Esophagus muscularis mucosa (tissue), 3 donors: ENCODE data around the gene LRMDA.

Source experiments
- EP300 ChIP-seq: sonication (generic); formaldehyde crosslinking; IDR thresholded peaks from one replicate; pipeline ENCODE4 v1.6.1; 2017; ENCODE audit warnings: antibody characterized with exemption
- TF ChIP-seq, protein P1 (sequence below), 3 experiments: fragments of 200-600 bp in 2 of 3; fragments of 450-650 bp in 1 of 3; sonication (generic) in 2 of 3; IDR thresholded peaks; one replicate each; pipeline ENCODE4 v1.5.1; 2017 to 2019; ENCODE audit warnings: antibody characterized with exemption in 3 of 3, mild to moderate bottlenecking in 2 of 3, moderate library complexity in 1 of 3

DNA sequence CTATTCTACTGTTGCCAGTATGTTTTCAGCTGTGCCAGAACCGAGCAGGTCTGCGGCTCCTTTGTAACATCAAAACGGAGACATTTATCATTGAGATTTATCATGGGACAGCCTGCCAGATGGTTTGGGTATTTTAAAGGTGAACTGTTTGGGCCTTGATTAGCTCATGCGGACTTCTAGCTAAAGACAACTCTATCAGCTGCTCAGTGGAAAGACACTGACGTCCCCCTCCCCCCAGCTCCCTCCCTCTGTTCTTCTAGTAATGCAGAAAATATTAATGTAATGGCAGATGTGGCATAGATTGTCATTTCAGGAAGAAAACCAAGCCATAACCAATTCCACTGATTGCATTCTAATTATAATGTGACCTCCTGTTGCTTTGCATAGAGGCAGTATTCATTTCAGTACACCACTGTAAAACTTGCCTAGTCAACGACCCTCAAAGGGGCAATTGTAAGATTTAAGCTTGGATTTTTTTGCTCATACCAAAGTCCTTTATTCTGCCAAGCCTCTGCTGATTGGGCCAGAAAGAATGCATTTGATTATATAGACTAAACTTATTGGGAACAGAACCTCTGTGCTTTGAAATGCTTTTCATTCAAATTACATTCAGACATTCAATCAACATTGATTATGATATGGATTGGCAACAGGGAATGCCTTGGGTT is 966.8 kb downstream of the LRMDA start:
- TF ChIP-seq, protein P1, sequence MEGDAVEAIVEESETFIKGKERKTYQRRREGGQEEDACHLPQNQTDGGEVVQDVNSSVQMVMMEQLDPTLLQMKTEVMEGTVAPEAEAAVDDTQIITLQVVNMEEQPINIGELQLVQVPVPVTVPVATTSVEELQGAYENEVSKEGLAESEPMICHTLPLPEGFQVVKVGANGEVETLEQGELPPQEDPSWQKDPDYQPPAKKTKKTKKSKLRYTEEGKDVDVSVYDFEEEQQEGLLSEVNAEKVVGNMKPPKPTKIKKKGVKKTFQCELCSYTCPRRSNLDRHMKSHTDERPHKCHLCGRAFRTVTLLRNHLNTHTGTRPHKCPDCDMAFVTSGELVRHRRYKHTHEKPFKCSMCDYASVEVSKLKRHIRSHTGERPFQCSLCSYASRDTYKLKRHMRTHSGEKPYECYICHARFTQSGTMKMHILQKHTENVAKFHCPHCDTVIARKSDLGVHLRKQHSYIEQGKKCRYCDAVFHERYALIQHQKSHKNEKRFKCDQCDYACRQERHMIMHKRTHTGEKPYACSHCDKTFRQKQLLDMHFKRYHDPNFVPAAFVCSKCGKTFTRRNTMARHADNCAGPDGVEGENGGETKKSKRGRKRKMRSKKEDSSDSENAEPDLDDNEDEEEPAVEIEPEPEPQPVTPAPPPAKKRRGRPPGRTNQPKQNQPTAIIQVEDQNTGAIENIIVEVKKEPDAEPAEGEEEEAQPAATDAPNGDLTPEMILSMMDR (IDR thresholded peaks at IDR 0.05), result no peak
- no peak for TF ChIP-seq EP300
